Fibroblast of lung (primary cell): Measurements from ENCODE around the gene METAP1D. TPM values are rescaled to one million over a fixed set of nuclear protein-coding genes. Genes with fewer than 3 reads are reported as not detected.

ENCODE experiments used
- DNase-seq, 2 donors: peaks; one replicate each; pipeline versions ENCODE4 v3.0.0 to v3.0.0-alpha.2; 2010; ENCODE audit warnings: low read depth in 2 of 2
- H2AFZ ChIP-seq: 2 replicates; pipeline ENCODE4 v1.5.1; 2012; ENCODE audit warnings: low read length, control low read depth, inconsistent platforms
- H3K27ac ChIP-seq: 2 replicates; pipeline ENCODE4 v1.5.1; 2011; ENCODE audit warnings: low read length, control low read depth; ENCODE audit not compliant: insufficient read depth
- H3K27me3 ChIP-seq: 2 replicates; pipeline ENCODE4 v1.5.1; 2011; ENCODE audit warnings: mild to moderate bottlenecking, low read length; ENCODE audit not compliant: control insufficient read depth, insufficient read depth
- H3K36me3 ChIP-seq: 2 replicates; pipeline ENCODE4 v1.5.1; 2011; ENCODE audit warnings: low read length; ENCODE audit not compliant: control insufficient read depth, insufficient read depth
- H3K4me1 ChIP-seq: 2 replicates; pipeline ENCODE4 v1.5.1; 2011; ENCODE audit warnings: low read length; ENCODE audit not compliant: control insufficient read depth, insufficient read depth; ENCODE audit errors: extremely low read depth
- H3K4me2 ChIP-seq: 2 replicates; pipeline ENCODE4 v1.5.1; 2011; ENCODE audit warnings: low read length, control low read depth; ENCODE audit not compliant: insufficient read depth; ENCODE audit errors: extremely low read depth
- H3K4me3 ChIP-seq, 4 experiments: fragments of 200-600 bp in 1 of 4; sonication (generic) in 1 of 4; replicated peaks in 1 of 4; 2 replicates each; pipeline ENCODE4 v1.5.1; 2011 to 2016; ENCODE audit warnings: low read length in 4 of 4, low read depth in 3 of 4, mild to moderate bottlenecking in 3 of 4, control low read depth in 2 of 4, inconsistent platforms in 1 of 4, mixed read lengths in 1 of 4; ENCODE audit not compliant: insufficient read depth in 1 of 4; ENCODE audit errors: control extremely low read depth in 1 of 4
- H3K79me2 ChIP-seq: 2 replicates; pipeline ENCODE4 v1.5.1; 2012; ENCODE audit warnings: mild to moderate bottlenecking, low read length, inconsistent platforms; ENCODE audit not compliant: control insufficient read depth, insufficient read depth
- H3K9ac ChIP-seq: 2 replicates; pipeline ENCODE4 v1.5.1; 2011; ENCODE audit warnings: mild to moderate bottlenecking, low read length, control low read depth; ENCODE audit not compliant: insufficient read depth
- H3K9me3 ChIP-seq: 2 replicates; pipeline ENCODE4 v1.5.1; 2012; ENCODE audit warnings: low read depth, low read length; ENCODE audit not compliant: control insufficient read depth, insufficient read depth
- H4K20me1 ChIP-seq: 2 replicates; pipeline ENCODE4 v1.5.1; 2011; ENCODE audit warnings: low read length; ENCODE audit not compliant: control insufficient read depth, insufficient read depth; ENCODE audit errors: extremely low read depth
- EZH2 ChIP-seq: IDR thresholded peaks from 2 replicates; pipeline ENCODE4 v1.5.1; 2012; ENCODE audit warnings: low read length, control low read depth, mild to moderate bottlenecking; ENCODE audit errors: missing control alignments
- polyA plus RNA-seq, 2 donors: library from polyadenylated mRNA; depleted of rRNA in 1 of 2; stranded (reverse) in 1 of 2; unstranded in 1 of 2; fragments of >200 nt; gene quantifications; 2 replicates each; pipeline ENCODE4 v1.2.1, GENCODE V29; 2011 to 2012; ENCODE audit warnings: missing spikeins in 1 of 2
- total RNA-seq: library from RNA; depleted of rRNA; stranded (reverse); fragments of >200 nt; gene quantifications from 2 replicates; pipeline ENCODE4 v1.2.1, GENCODE V29; 2014
- TF ChIP-seq, protein P1 (sequence below), 2 donors: IDR thresholded peaks in 1 of 2; conservative IDR thresholded peaks in 1 of 2; 1 replicate in 1 of 2; 2 replicates in 1 of 2; pipeline ENCODE4 v1.5.1; 2011 to 2012; ENCODE audit warnings: low read length in 2 of 2, control low read depth in 1 of 2, inconsistent platforms in 1 of 2, low read depth in 1 of 2, mild to moderate bottlenecking in 1 of 2

METAP1D gene
- total and polyA plus RNA-seq, 2 donors (not counting 1 experiment from before 2014, with no cell fraction given): 6.7 to 6.8 TPM

DNA sequence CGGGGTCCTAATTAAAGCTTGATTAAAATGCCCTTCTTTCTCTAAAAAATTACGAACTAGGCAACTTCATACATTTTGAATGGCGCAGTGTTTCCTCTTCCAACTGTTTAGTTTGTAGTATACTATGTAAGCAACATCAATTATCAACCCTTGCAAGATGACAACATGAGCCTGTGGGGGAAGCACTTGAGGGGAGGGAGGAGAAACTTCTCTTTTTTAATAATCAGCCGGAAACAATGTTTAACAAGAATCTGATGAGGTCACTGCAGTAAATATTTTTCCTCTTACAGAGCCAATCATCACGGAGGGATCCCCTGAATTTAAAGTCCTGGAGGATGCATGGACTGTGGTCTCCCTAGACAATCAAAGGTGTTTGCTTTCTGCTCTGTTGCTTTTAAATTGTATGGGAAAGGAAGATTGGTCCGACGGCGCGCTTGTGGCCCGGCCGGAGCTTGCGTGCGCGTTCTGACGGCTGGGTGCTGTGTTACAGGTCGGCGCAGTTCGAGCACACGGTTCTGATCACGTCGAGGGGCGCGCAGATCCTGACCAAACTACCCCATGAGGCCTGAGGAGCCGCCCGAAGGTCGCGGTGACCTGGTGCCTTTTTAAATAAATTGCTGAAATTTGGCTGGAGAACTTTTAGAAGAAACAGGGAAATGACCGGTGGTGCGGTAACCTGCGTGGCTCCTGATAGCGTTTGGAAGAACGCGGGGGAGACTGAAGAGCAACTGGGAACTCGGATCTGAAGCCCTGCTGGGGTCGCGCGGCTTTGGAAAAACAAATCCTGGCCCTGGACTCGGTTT, 80.3 kb downstream of the METAP1D start:
- Histone ChIP-seq H3K27me3 (peaks cover 39% of the 10 kb centered on the region), H3K79me2 (no peaks in the 10 kb centered on the region), H3K4me1 (peaks cover 3% of the 10 kb centered on the region), H3K4me2 (no peak overlapping the region), H3K4me3 (no peak overlapping the region), H2AFZ (no peak overlapping the region), H3K9me3 (no peaks in the 10 kb centered on the region), H3K27ac (no peak overlapping the region), H3K9ac (no peak overlapping the region), H3K36me3 (no peaks in the 10 kb centered on the region), H4K20me1 (no peaks in the 10 kb centered on the region)
- DNase-seq: no peak
- no peak for TF ChIP-seq EZH2
- TF ChIP-seq, protein P1, sequence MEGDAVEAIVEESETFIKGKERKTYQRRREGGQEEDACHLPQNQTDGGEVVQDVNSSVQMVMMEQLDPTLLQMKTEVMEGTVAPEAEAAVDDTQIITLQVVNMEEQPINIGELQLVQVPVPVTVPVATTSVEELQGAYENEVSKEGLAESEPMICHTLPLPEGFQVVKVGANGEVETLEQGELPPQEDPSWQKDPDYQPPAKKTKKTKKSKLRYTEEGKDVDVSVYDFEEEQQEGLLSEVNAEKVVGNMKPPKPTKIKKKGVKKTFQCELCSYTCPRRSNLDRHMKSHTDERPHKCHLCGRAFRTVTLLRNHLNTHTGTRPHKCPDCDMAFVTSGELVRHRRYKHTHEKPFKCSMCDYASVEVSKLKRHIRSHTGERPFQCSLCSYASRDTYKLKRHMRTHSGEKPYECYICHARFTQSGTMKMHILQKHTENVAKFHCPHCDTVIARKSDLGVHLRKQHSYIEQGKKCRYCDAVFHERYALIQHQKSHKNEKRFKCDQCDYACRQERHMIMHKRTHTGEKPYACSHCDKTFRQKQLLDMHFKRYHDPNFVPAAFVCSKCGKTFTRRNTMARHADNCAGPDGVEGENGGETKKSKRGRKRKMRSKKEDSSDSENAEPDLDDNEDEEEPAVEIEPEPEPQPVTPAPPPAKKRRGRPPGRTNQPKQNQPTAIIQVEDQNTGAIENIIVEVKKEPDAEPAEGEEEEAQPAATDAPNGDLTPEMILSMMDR (conservative IDR thresholded peaks at IDR 0.05 in 1 of 2, IDR thresholded peaks at IDR 0.05 in 1 of 2; ENCODE audit: low read depth in 1 of 2, low read length in 2 of 2): no peak

DNA sequence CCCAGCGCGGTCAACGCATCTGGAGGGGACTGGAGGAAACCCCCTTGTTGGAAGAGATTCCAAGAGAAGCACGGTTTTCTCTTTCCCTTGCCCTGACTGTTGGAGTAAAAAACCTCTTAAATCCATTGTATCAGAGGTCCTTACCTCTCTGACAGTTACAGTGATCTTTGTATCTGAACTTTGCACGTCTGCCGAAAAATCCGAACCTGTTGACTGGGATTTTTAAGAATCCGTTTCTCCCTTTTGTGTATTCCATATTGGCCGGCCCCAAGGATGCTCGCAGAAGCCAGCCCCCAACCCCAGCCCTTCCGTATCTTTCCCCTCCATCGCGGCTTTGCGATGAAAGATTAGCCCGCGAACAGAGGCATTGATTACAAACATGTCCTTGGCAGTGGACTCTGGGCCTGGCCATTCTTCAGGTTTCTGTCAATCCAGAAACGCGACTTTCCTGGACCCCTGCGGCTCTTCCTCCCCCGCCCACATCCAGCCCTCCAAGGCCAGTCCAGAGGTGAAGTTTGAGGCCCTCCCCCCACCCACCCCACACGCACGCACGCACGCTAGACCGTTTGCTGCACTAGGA, 81.0 kb downstream of the METAP1D start:
- Histone ChIP-seq H3K9ac (no peak overlapping the region), H3K4me2 (no peak overlapping the region), H3K4me3 (no peak overlapping the region), H2AFZ (no peak overlapping the region), H3K36me3 (no peaks in the 10 kb centered on the region), H3K9me3 (no peaks in the 10 kb centered on the region), H3K27ac (no peak overlapping the region), H3K4me1 (peaks cover 4% of the 10 kb centered on the region), H3K79me2 (no peaks in the 10 kb centered on the region), H3K27me3 (peaks cover 40% of the 10 kb centered on the region), H4K20me1 (no peaks in the 10 kb centered on the region)
- no peak for DNase-seq
- no peak for TF ChIP-seq EZH2
- TF ChIP-seq, protein P1 (conservative IDR thresholded peaks at IDR 0.05 in 1 of 2, IDR thresholded peaks at IDR 0.05 in 1 of 2; ENCODE audit: low read depth in 1 of 2, low read length in 2 of 2): no peak

DNA sequence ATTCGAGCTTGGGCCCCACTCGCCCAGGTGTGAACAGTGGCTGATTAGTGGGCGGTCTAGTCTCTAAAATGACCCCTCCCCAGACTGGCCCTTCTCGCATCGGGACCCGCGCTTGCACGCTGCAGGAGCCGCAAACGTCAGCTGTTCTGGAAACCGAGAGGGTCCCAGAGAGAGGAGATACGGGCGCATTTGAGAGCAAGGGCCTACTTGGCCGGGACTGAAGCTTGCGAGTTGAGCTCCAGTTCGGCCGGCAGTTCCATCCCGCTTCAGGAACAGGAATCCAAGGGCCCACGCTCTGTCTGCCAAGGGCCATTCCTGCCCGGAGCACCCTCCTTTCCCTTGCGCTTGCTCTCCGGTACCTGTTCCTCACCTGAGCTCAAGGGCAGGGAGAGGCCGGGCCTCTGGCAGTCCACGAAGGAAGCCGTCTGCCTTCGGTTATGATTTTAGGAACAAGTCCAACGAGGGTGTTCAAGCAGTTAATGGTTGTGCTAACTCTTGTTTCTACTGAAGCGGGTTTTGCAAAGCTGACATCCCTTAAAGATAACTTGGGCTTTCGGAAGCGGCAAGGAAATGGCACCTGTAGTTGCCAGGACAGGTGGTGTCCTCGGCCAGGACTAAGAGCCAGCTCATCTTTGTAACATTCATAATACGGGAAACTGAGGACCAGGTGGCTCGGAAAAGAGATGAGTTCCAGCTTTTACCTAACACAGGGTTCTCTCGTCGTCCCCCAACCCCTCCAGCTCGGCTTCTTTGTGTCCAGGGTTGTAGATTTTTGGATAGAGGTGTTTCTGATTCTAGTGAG, 81.7 kb downstream of the METAP1D start:
- Histone ChIP-seq H2AFZ (no peak overlapping the region), H3K27ac (no peak overlapping the region), H4K20me1 (no peaks in the 10 kb centered on the region), H3K4me3 (no peak overlapping the region), H3K9me3 (no peaks in the 10 kb centered on the region), H3K9ac (no peak overlapping the region), H3K4me2 (no peak overlapping the region), H3K27me3 (peaks cover 46% of the 10 kb centered on the region), H3K79me2 (no peaks in the 10 kb centered on the region), H3K4me1 (peaks cover 5% of the 10 kb centered on the region), H3K36me3 (no peaks in the 10 kb centered on the region)
- TF ChIP-seq EZH2: peak; percentile 87
- TF ChIP-seq, protein P1 (conservative IDR thresholded peaks at IDR 0.05 in 1 of 2, IDR thresholded peaks at IDR 0.05 in 1 of 2; ENCODE audit: low read depth in 1 of 2, low read length in 2 of 2): no peak
- DNase-seq: no peak
